K562 (cell line): ENCODE measurements around the gene KRT38. TPM values are rescaled to one million over a fixed set of nuclear protein-coding genes. Genes with fewer than 3 reads are reported as not detected.
"Not testable (repeated sequence)": the region's sequence is repeated elsewhere in the genome, so short reads cannot be mapped to it uniquely, and the experiment has no call there.

Source experiments
- ATAC-seq: fragments of 200-7000 bp; cut with Tn5 transposase; 3 replicates; pipeline ENCODE4 v1.9.1; 2020; ENCODE audit warnings: moderate library complexity
- BruUV-seq: library from RNA; stranded (reverse); fragments of 400-500 nt; replicated peaks from 2 replicates; lab custom pipeline; 2021; lab: Mats Ljungman, UMichigan
- CTCF ChIA-PET: fragments of 300-600 bp; formaldehyde crosslinking; extraction: SDS; loops from one replicate; lab custom pipeline; 2021; ENCODE audit warnings: low intra/inter-chr PET ratio; lab: Yijun Ruan, JAX
- POLR2A ChIA-PET: fragments of 300-600, 350-650 bp; sonication (Branson Sonifier 250); formaldehyde crosslinking; extraction: SDS; loops from one replicate; lab custom pipeline; 2021; ENCODE audit warnings: antibody characterized with exemption, inconsistent platforms; lab: Yijun Ruan, JAX
- DNase-seq, 4 experiments: peaks; one replicate each; pipeline versions ENCODE4 v3.0.0 to v3.0.0-alpha.2; 2011 to 2018; ENCODE audit warnings: low spot score in 3 of 4, mixed read lengths in 3 of 4; ENCODE audit errors: extremely low read depth in 1 of 4
- FAIRE-seq: peaks from 2 replicates; lab custom pipeline; 2011; peaks lifted over from hg19 to GRCh38; lab: Jason Lieb, UNC
- H2AFZ ChIP-seq: 2 replicates; pipeline ENCODE4 v1.6.0; 2011; ENCODE audit warnings: low read depth, low read length, control low read depth, inconsistent platforms
- H3K27ac ChIP-seq: fragments of 200-600 bp; 3 replicates; pipeline ENCODE4 v1.8.0; 2011; ENCODE audit warnings: low read depth, mild to moderate bottlenecking, control low read depth, inconsistent platforms, low read length, moderate library complexity, mixed read lengths; ENCODE audit errors: extremely low read depth
- H3K27me3 ChIP-seq, 2 experiments: fragments of 300-600 bp in 1 of 2; 2 replicates in 1 of 2; 3 replicates in 1 of 2; pipeline versions ENCODE4 v1.6.0 to v1.8.0; 2011; ENCODE audit warnings: inconsistent platforms in 2 of 2, low read length in 2 of 2, mild to moderate bottlenecking in 1 of 2, mixed read lengths in 1 of 2, moderate library complexity in 1 of 2; ENCODE audit not compliant: control insufficient read depth in 2 of 2, insufficient read depth in 2 of 2
- H3K36me3 ChIP-seq: fragments of 300-600 bp; 3 replicates; pipeline ENCODE4 v1.8.0; 2011; ENCODE audit warnings: mild to moderate bottlenecking, low read length, inconsistent platforms; ENCODE audit not compliant: control insufficient read depth, insufficient read depth
- H3K4me1 ChIP-seq, 2 experiments: fragments of 200-600 bp in 1 of 2; replicated peaks in 1 of 2; 2 replicates in 1 of 2; 3 replicates in 1 of 2; pipeline versions ENCODE4 v1.5.1 to v1.8.0; 2011; ENCODE audit warnings: inconsistent platforms in 2 of 2, low read length in 2 of 2, mild to moderate bottlenecking in 1 of 2, mixed read lengths in 1 of 2, moderate library complexity in 1 of 2; ENCODE audit not compliant: control insufficient read depth in 2 of 2, insufficient read depth in 2 of 2
- H3K4me2 ChIP-seq: 2 replicates; pipeline ENCODE4 v1.6.1; 2011; ENCODE audit warnings: low read length, control low read depth, inconsistent platforms, mixed read lengths; ENCODE audit not compliant: insufficient read depth
- H3K4me3 ChIP-seq: fragments of 200-600 bp; sonication (generic), shearing (Covaris generic); 2 replicates; pipeline ENCODE4 v1.5.1; 2016; ENCODE audit warnings: control low read depth, inconsistent platforms
- H3K79me2 ChIP-seq: fragments of 200-600 bp; 3 replicates; pipeline ENCODE4 v1.8.0; 2011; ENCODE audit warnings: low read length, inconsistent platforms; ENCODE audit not compliant: control insufficient read depth, insufficient read depth
- H3K9ac ChIP-seq, 2 experiments: 2 replicates each; pipeline versions ENCODE4 v1.6.0 to v1.6.1; 2011; ENCODE audit warnings: low read depth in 2 of 2, low read length in 2 of 2, control low read depth in 1 of 2, inconsistent platforms in 1 of 2, mild to moderate bottlenecking in 1 of 2, mixed read lengths in 1 of 2; ENCODE audit not compliant: insufficient read depth in 1 of 2
- H3K9me1 ChIP-seq: one replicate; pipeline ENCODE4 v1.6.0; 2011; ENCODE audit warnings: inconsistent platforms, mild to moderate bottlenecking, low read length, moderate library complexity; ENCODE audit not compliant: control insufficient read depth, insufficient read depth
- H3K9me3 ChIP-seq: replicated peaks from 2 replicates; pipeline ENCODE4 v1.5.1; 2011; ENCODE audit warnings: low read depth, low read length, inconsistent platforms; ENCODE audit not compliant: control insufficient read depth, insufficient read depth
- H4K20me1 ChIP-seq: replicated peaks from 2 replicates; pipeline ENCODE4 v1.6.1; 2011; ENCODE audit warnings: low read length, inconsistent platforms, mixed read lengths; ENCODE audit not compliant: control insufficient read depth, insufficient read depth
- CREBBP ChIP-seq: IDR thresholded peaks from one replicate; pipeline ENCODE4 v1.6.1; 2012; ENCODE audit warnings: low read depth, mild to moderate bottlenecking, control low read depth, inconsistent platforms, low read length
- HDAC2 ChIP-seq: fragments of 450-650 bp; IDR thresholded peaks from 2 replicates; pipeline ENCODE4 v1.6.1; 2016; ENCODE audit warnings: mild to moderate bottlenecking
- HLTF ChIP-seq: fragments of 450-650 bp; IDR thresholded peaks from 2 replicates; pipeline ENCODE4 v1.6.1; 2016
- NR2C1 ChIP-seq, 2 experiments: fragments of 450-650 bp; IDR thresholded peaks; 2 replicates each; pipeline ENCODE4 v1.6.1; 2017; ENCODE audit warnings: mild to moderate bottlenecking in 2 of 2, antibody characterized with exemption in 1 of 2, inconsistent platforms in 1 of 2, missing compliant biosample characterization in 1 of 2, missing genetic modification characterization in 1 of 2
- SIX5 ChIP-seq, 2 experiments: IDR thresholded peaks; 2 replicates each; pipeline ENCODE4 v1.6.1; 2011; ENCODE audit warnings: low read length in 2 of 2, borderline replicate concordance in 1 of 2, low read depth in 1 of 2, mild to moderate bottlenecking in 1 of 2, moderate library complexity in 1 of 2; ENCODE audit not compliant: insufficient read depth in 1 of 2
- TAF7 ChIP-seq: fragments of 450-650 bp; IDR thresholded peaks from 2 replicates; pipeline ENCODE4 v1.6.1; 2016; ENCODE audit warnings: missing genetic modification characterization, missing compliant biosample characterization
- ZFP36 ChIP-seq: fragments of 150-350 bp; IDR thresholded peaks from 2 replicates; pipeline ENCODE4 v1.6.1; 2018; ENCODE audit warnings: low read length, low read depth; ENCODE audit not compliant: partially characterized antibody
- ZNF212 ChIP-seq: fragments of 450-650 bp; formaldehyde crosslinking; IDR thresholded peaks from 2 replicates; pipeline ENCODE4 v1.4.0; 2020; ENCODE audit warnings: mild to moderate bottlenecking
- ZNF3 ChIP-seq: fragments of 250-450 bp; sonication (Bioruptor Pico); IDR thresholded peaks from 2 replicates; pipeline ENCODE4 v1.5.0; 2021; ENCODE audit warnings: mild to moderate bottlenecking, moderate library complexity
- ZNF445 ChIP-seq: fragments of 250-450 bp; sonication (Bioruptor Pico); IDR thresholded peaks from 2 replicates; pipeline ENCODE4 v1.4.0; 2020; ENCODE audit warnings: low read depth, mild to moderate bottlenecking, moderate library complexity
- WGBS: fragments of 100-300 bp; shearing (Covaris generic); methylation state at CpG from one replicate; pipeline ENCODE4 v1.1.6; 2016; ENCODE audit warnings: low coverage, mixed read lengths; ENCODE audit not compliant: insufficient coverage; ENCODE audit errors: missing lambda C conversion rate; 5-methylcytosine and 5-hydroxymethylcytosine counted together
- in situ Hi-C: fragments of 300-500 bp; cut with MboI; formaldehyde crosslinking; loops from 4 replicates; pipeline ENCODE4 v1.15.0; 2018; ENCODE audit warnings: inconsistent platforms, mixed read lengths
- intact Hi-C: fragments of 100-400 bp; cut with micrococcal nuclease; formaldehyde crosslinking; loops from 2 replicates; pipeline ENCODE4 v1.14.2; 2022
- polyA plus RNA-seq, 8 experiments: library from polyadenylated mRNA; depleted of rRNA in 4 of 8; stranded (reverse) in 5 of 8; unstranded in 3 of 8; fragments of >200 nt; fragmentation: Nextera tagmentation in 2 of 8; fragmentation: Illumina TruSeq in 1 of 8; extraction: Ambion mirVana in 2 of 8; extraction: Trizol in 1 of 8; gene quantifications; 2 replicates each; pipeline versions ENCODE4 v1.2.1 to v1.2.3, GENCODE V29; 2011 to 2014; ENCODE audit warnings: inconsistent platforms in 1 of 8, missing spikeins in 1 of 8
- total RNA-seq, 7 experiments: library from RNA; depleted of rRNA in 6 of 7; stranded (reverse); fragments of >200 nt in 6 of 7; fragmentation: Illumina TruSeq in 2 of 7; extraction: Trizol in 2 of 7; gene quantifications; 2 replicates each; pipeline versions ENCODE4 v1.2.1 to v1.2.3, GENCODE V29; 2011 to 2021; ENCODE audit warnings: low replicate concordance in 1 of 7
- TF ChIP-seq, protein P1 (sequence below): fragments of 450-650 bp; formaldehyde crosslinking; IDR thresholded peaks from 2 replicates; pipeline ENCODE4 v1.4.0; 2022; ENCODE audit warnings: missing genetic modification characterization

Gene KRT38
- total and polyA plus RNA-seq, 9 of the 15 experiments (the other 6 are each of a cell fraction or from before 2014, with no cell fraction given), result not detected

DNA sequence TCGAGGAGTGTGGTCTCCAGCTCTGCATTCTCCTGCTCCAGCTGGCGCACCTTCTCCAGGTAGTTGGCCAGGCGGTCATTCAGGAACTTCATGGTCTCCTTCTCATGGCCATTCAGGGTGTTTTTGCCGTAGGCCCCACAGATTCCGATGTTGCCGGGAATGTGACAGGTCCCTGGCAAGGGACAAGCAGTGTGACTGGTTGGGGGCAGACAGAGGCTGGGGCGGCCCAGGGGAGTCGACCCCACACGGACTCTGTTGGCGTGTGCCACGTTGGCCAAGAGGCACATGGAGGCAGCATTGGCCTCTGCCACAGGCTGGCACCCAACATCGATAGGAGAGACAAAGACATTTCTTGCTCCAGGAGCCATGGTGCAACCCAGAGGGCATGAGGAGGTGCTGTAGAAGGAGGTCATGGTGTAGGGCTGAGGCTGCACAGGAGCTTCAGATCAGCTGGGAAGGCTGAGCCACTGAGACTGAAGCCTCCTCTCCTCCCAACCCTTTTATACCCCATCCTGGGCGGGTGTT lies 16.6 kb downstream of the KRT38 start, which contains the start of gene KRT37:
Gene KRT37 (minus strand): TSS at position 475 of the 525 bp plus-strand sequence. CDS start 62 bp downstream, at position 413.
- BruUV-seq, result no TSS peak
- no peaks in the 10 kb centered on the region for H3K36me3 ChIP-seq
- no peak within 1 kb of the TSS for H3K9ac ChIP-seq
- H3K4me2 ChIP-seq, result no peak within 1 kb of the TSS
- H2AFZ ChIP-seq, result no peak within 1 kb of the TSS
- ChIA-PET POLR2A (interaction anchor here (0.6 to 1.5 kb wide), 2 partner anchors 12 to 21 kb away, joined by 3 to 5 read pairs; no protein-coding TSS in a partner anchor), CTCF (no interaction called here)
- no peaks in the 10 kb centered on the region for H3K9me1 ChIP-seq
- no peak for ATAC-seq
- WGBS, result 0% methylated on average over 13 of the region's 13 CpGs
- no peaks in the 10 kb centered on the region for H3K79me2 ChIP-seq
- TF ChIP-seq TAF7 (tag), result no peak
- no peak for TF ChIP-seq HDAC2
- TF ChIP-seq, protein P1, sequence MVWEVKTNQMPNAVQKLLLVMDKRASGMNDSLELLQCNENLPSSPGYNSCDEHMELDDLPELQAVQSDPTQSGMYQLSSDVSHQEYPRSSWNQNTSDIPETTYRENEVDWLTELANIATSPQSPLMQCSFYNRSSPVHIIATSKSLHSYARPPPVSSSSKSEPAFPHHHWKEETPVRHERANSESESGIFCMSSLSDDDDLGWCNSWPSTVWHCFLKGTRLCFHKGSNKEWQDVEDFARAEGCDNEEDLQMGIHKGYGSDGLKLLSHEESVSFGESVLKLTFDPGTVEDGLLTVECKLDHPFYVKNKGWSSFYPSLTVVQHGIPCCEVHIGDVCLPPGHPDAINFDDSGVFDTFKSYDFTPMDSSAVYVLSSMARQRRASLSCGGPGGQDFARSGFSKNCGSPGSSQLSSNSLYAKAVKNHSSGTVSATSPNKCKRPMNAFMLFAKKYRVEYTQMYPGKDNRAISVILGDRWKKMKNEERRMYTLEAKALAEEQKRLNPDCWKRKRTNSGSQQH (CRISPR knock-in tag), result no peak
- TF ChIP-seq ZNF212 (CRISPR knock-in tag), result no peak
- TF ChIP-seq ZNF3, result no peak
- no peak for TF ChIP-seq ZFP36
- no peak for TF ChIP-seq NR2C1 (IDR thresholded peaks at IDR 0.05)
- TF ChIP-seq NR2C1 (tag; IDR thresholded peaks at IDR 0.05), result no peak
- TF ChIP-seq HLTF, result no peak
- TF ChIP-seq ZNF445 (CRISPR knock-in tag), result no peak
- TF ChIP-seq SIX5 (IDR thresholded peaks at IDR 0.05; ENCODE audit: borderline replicate concordance in 1 of 2, insufficient read depth in 1 of 2, low read depth in 1 of 2, low read length in 2 of 2), result no peak
- TF ChIP-seq CREBBP, result no peak
- in situ Hi-C loops (no loop called here), intact Hi-C loops (no loop called here)
- no peak within 1 kb of the TSS for H3K4me3 ChIP-seq
- H4K20me1 ChIP-seq, result no peaks in the 10 kb centered on the region; the same call in 1 of the 2 replicates
- no peak for FAIRE-seq
- no peak within 1 kb of the TSS for H3K27ac ChIP-seq
- H3K4me1 ChIP-seq, result no peaks in the 10 kb centered on the region
- no peak for DNase-seq
- H3K9me3 ChIP-seq, result no peaks in the 10 kb centered on the region
- H3K27me3 ChIP-seq, result peaks cover 36 to 50% of the 10 kb centered on the region in 2 experiments

GRCh38 chr17:41422586-41422985 lies 18.2 kb downstream of the KRT38 start:
- H3K9me1 ChIP-seq, H3K9ac ChIP-seq, H3K4me2 ChIP-seq, CTCF ChIA-PET, H4K20me1 ChIP-seq, H3K36me3 ChIP-seq, H3K9me3 ChIP-seq, H2AFZ ChIP-seq, in situ Hi-C loops, intact Hi-C loops, H3K4me3 ChIP-seq, H3K4me1 ChIP-seq, ATAC-seq, FAIRE-seq, BruUV-seq, H3K27ac ChIP-seq, H3K79me2 ChIP-seq, DNase-seq: not testable (repeated sequence)
- WGBS, result 0% methylated on average over 11 of the region's 11 CpGs
- POLR2A ChIA-PET, result interaction anchor here (1.5 kb wide), 1 partner anchor 19 kb away, joined by 5 read pairs; no protein-coding TSS in a partner anchor
- peaks cover 36 to 61% of the 10 kb centered on the region in 2 experiments; a peak in 4 of 5 replicates for H3K27me3 ChIP-seq
